ENCODE measurements around the gene CNKSR3. TPM values are rescaled to one million over a fixed set of nuclear protein-coding genes. Genes with fewer than 3 reads are reported as not detected.

Gene CNKSR3
- total and polyA plus RNA-seq, 7 experiments from 2014 or later: 0.01 to 0.17 (median 0.16) TPM; not detected in 4

- peaks cover 0 to 13% (median 0%) of the 10 kb centered on the region in 5 donors for H3K27me3 Mint-ChIP-seq
- POLR2A ChIA-PET: no interaction called here
These were observed 28.9 kb downstream of the CNKSR3 start for GRCh38 chr6:154481521-154482013.

DNA sequence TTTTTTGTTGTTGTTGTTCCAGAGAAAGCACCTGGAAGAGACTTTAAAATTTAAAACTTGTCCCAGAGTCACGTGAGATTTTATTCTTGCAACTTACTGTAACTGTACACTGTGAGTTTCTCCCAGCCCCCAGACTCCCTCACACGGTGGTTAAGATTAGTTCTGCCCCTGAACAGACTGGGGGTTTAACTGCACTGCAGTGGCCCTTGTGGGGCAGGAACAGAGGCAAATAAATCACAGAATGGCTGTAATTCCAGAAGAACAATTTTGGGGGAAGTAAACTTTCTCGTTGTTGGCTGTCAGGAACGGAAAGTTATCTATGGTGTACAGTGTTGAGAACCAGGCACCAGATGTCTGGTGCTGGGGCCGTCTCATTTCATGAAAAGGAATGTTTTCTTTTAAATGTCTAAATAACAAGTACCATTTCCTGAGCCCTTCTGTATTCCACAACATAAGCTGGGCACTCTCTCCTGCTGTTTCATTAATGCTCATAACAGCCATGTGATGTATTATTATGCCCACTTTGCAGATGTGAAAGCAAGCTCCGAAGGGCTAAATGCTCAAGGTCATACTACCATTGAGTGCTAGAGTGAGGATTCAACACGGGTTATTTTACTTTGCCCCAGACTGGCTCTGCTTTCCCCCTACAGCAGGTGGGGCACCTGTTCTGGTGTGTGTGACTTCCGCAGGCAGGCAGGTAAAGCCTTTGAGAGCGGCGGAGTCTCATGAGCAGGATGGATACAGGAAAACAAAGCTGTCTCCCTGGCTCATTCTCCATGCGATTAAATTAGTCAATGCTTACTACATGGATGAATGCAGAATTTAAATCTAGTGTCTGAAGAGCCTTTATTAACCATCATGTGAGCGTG, 30.5 kb downstream of the CNKSR3 start:
- Histone ChIP-seq H3K36me3 (ENCODE audit: control insufficient read depth in 2 of 3, insufficient read depth in 3 of 3, low read length in 3 of 3) (no peaks in the 10 kb centered on the region), H3K27ac (ENCODE audit: low read depth, low read length) (no peak overlapping the region), H3K9me3 (ENCODE audit: control insufficient read depth in 2 of 3, low read length in 3 of 3) (no peaks in the 10 kb centered on the region), H3K4me1 (ENCODE audit: control insufficient read depth in 2 of 2, insufficient read depth in 2 of 2, low read length in 2 of 2) (no peaks in the 10 kb centered on the region), H3K27me3 (ENCODE audit: control insufficient read depth in 2 of 2, insufficient read depth in 2 of 2, low read length in 2 of 2) (no peaks in the 10 kb centered on the region), H3K4me3 (ENCODE audit: low read length) (no peak overlapping the region)
- no peak overlapping the region for H3K27ac Mint-ChIP-seq
- no peak overlapping the region for H3K4me3 Mint-ChIP-seq
- no peaks in the 10 kb centered on the region for H3K36me3 Mint-ChIP-seq
- DNase-seq: no peak
- peaks cover 0 to 13% (median 0%) of the 10 kb centered on the region in 5 donors for H3K27me3 Mint-ChIP-seq
- H3K9me3 Mint-ChIP-seq: no peaks in the 10 kb centered on the region
- H3K4me1 Mint-ChIP-seq: peaks cover 0 to 3% (median 0%) of the 10 kb centered on the region in 7 donors
- ATAC-seq: no peak
- CTCF ChIA-PET: no interaction called here
- intact Hi-C loops (cut with micrococcal nuclease): no loop called here
- POLR2A ChIA-PET: no interaction called here

More at GRCh38 chr6:154481521-154482013, 28.9 kb downstream of the CNKSR3 start:
- no peaks in the 10 kb centered on the region for H3K36me3 ChIP-seq (ENCODE audit: control insufficient read depth in 2 of 3, insufficient read depth in 3 of 3, low read length in 3 of 3)
- H3K27me3 ChIP-seq (ENCODE audit: control insufficient read depth in 2 of 2, insufficient read depth in 2 of 2, low read length in 2 of 2): no peaks in the 10 kb centered on the region
- no peaks in the 10 kb centered on the region for H3K9me3 ChIP-seq (ENCODE audit: control insufficient read depth in 2 of 3, low read length in 3 of 3)
- Mint-ChIP-seq H3K9me3 (no peaks in the 10 kb centered on the region), H3K27ac (no peak overlapping the region), H3K4me1 (peaks cover 0 to 3% (median 0%) of the 10 kb centered on the region in 7 donors), H3K4me3 (no peak overlapping the region), H3K36me3 (no peaks in the 10 kb centered on the region)
- DNase-seq (no peak), ATAC-seq (no peak)
- intact Hi-C loops (cut with micrococcal nuclease): no loop called here
- CTCF ChIA-PET: no interaction called here
- H3K4me1 ChIP-seq (ENCODE audit: control insufficient read depth in 2 of 2, insufficient read depth in 2 of 2, low read length in 2 of 2): no peaks in the 10 kb centered on the region
- H3K4me3 ChIP-seq (ENCODE audit: low read length): no peak overlapping the region
- no peak overlapping the region for H3K27ac ChIP-seq (ENCODE audit: low read depth, low read length)

DNA sequence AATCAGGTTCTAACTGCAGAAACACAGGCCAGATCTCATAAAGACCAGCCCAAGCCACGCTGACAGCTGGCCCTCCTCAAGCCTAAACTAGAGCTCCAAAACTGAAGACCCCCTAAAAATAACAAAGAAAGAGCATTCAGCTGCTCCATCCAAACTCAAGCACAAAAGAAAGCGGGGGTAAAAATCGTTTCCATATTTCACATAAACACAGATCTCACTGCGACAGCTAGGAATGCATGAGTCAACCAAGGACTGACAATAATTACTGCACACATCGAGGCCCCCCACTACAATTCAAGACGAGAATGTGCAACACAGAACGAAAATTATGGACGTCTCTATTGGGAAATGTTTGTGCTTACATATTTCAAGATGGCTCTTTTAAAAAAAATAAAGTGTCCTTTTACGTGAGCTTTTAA, 31.1 kb downstream of the CNKSR3 start:
- no peaks in the 10 kb centered on the region for H3K36me3 ChIP-seq (ENCODE audit: control insufficient read depth in 2 of 3, insufficient read depth in 3 of 3, low read length in 3 of 3)
- H3K4me1 Mint-ChIP-seq: peaks cover 0 to 3% (median 0%) of the 10 kb centered on the region in 7 donors
- H3K27me3 ChIP-seq (ENCODE audit: control insufficient read depth in 2 of 2, insufficient read depth in 2 of 2, low read length in 2 of 2): no peaks in the 10 kb centered on the region
- H3K27me3 Mint-ChIP-seq: peaks cover 0 to 13% (median 0%) of the 10 kb centered on the region in 5 donors
- intact Hi-C loops (cut with micrococcal nuclease): no loop called here
- no peaks in the 10 kb centered on the region for H3K9me3 Mint-ChIP-seq
- ChIA-PET POLR2A (no interaction called here), CTCF (no interaction called here)
- H3K4me1 ChIP-seq (ENCODE audit: control insufficient read depth in 2 of 2, insufficient read depth in 2 of 2, low read length in 2 of 2): no peaks in the 10 kb centered on the region
- H3K4me3 Mint-ChIP-seq: no peak overlapping the region
- no peak overlapping the region for H3K27ac ChIP-seq (ENCODE audit: low read depth, low read length)
- DNase-seq (no peak), ATAC-seq (no peak)
- no peaks in the 10 kb centered on the region for H3K36me3 Mint-ChIP-seq
- H3K27ac Mint-ChIP-seq: no peak overlapping the region
- no peak overlapping the region for H3K4me3 ChIP-seq (ENCODE audit: low read length)
- no peaks in the 10 kb centered on the region for H3K9me3 ChIP-seq (ENCODE audit: control insufficient read depth in 2 of 3, low read length in 3 of 3)

DNA sequence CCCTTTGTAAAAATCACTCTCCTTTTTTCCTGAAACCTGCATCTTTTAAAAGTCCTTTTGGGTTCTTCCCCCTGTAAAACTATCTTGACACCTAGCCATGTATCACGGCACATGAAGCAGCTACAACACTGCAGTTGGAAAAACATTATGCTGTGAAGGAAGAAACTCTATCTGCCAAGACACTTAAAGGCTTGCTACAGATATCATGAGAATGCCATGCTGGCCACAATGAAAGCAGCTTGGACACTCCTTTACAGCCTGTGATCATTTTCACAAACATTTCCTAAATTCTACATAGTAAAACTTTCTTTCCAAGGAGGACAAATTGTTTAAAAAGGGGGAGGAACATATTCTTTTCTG, 31.8 kb downstream of the CNKSR3 start:
- no peaks in the 10 kb centered on the region for H3K36me3 Mint-ChIP-seq
- intact Hi-C loops (cut with micrococcal nuclease): no loop called here
- POLR2A ChIA-PET: no interaction called here
- H3K9me3 Mint-ChIP-seq: no peaks in the 10 kb centered on the region
- no peaks in the 10 kb centered on the region for H3K4me1 ChIP-seq (ENCODE audit: control insufficient read depth in 2 of 2, insufficient read depth in 2 of 2, low read length in 2 of 2)
- no peaks in the 10 kb centered on the region for H3K36me3 ChIP-seq (ENCODE audit: control insufficient read depth in 2 of 3, insufficient read depth in 3 of 3, low read length in 3 of 3)
- H3K27me3 ChIP-seq (ENCODE audit: control insufficient read depth in 2 of 2, insufficient read depth in 2 of 2, low read length in 2 of 2): no peaks in the 10 kb centered on the region
- no peak for ATAC-seq
- no peak overlapping the region for H3K27ac ChIP-seq (ENCODE audit: low read depth, low read length)
- H3K9me3 ChIP-seq (ENCODE audit: control insufficient read depth in 2 of 3, low read length in 3 of 3): no peaks in the 10 kb centered on the region
- H3K27ac Mint-ChIP-seq: no peak overlapping the region
- no peak overlapping the region for H3K4me3 Mint-ChIP-seq
- H3K4me1 Mint-ChIP-seq: peaks cover 0 to 3% (median 0%) of the 10 kb centered on the region in 7 donors
- H3K4me3 ChIP-seq (ENCODE audit: low read length): no peak overlapping the region
- CTCF ChIA-PET: no interaction called here
- DNase-seq: no peak
- peaks cover 0 to 9% (median 0%) of the 10 kb centered on the region in 5 donors for H3K27me3 Mint-ChIP-seq

DNA sequence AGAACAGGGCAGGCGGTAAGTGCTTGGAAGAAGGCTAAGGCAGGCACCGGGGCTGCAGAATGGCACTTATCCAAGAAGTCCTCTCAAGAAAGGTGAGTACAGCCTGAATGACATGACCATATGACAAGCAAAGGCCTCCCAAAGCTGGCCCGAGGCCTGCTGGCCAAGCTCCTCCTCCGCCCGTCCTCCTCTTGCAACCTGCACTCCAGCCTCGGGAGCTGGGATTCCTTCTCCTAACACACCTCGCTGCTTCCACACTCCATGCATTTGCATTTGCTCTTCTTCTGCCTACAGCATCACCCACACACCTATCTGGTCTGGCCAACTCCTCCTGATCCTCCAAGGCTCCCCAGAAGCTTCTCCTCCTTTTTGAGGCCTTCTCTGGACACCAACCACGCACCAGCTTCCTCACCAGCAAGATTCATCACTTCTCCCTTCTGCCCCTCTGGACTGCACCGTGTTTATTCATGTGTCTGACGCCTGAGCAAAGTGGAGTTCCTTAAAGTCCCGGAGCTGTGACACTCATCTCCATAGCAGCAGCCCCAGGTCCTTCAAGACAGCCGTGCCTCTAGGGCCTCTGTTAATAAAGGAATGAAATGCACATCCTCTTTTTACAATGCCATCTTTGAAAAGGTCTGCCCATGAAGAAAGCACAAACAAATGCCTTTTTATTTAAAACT, 32.3 kb downstream of the CNKSR3 start:
- Histone ChIP-seq H3K4me1 (ENCODE audit: control insufficient read depth in 2 of 2, insufficient read depth in 2 of 2, low read length in 2 of 2) (no peaks in the 10 kb centered on the region), H3K27me3 (ENCODE audit: control insufficient read depth in 2 of 2, insufficient read depth in 2 of 2, low read length in 2 of 2) (no peaks in the 10 kb centered on the region), H3K9me3 (ENCODE audit: control insufficient read depth in 2 of 3, low read length in 3 of 3) (no peaks in the 10 kb centered on the region), H3K4me3 (ENCODE audit: low read length) (no peak overlapping the region), H3K36me3 (ENCODE audit: control insufficient read depth in 2 of 3, insufficient read depth in 3 of 3, low read length in 3 of 3) (no peaks in the 10 kb centered on the region), H3K27ac (ENCODE audit: low read depth, low read length) (no peak overlapping the region)
- peak; percentile 51 for ATAC-seq
- Mint-ChIP-seq H3K4me1 (peaks cover 0 to 3% (median 0%) of the 10 kb centered on the region in 7 donors), H3K27ac (no peak overlapping the region), H3K36me3 (no peaks in the 10 kb centered on the region), H3K9me3 (no peaks in the 10 kb centered on the region), H3K27me3 (peaks cover 0 to 7% (median 0%) of the 10 kb centered on the region in 5 donors), H3K4me3 (no peak overlapping the region)
- ChIA-PET CTCF (no interaction called here), POLR2A (no interaction called here)
- intact Hi-C loops (cut with micrococcal nuclease): no loop called here
- no peak for DNase-seq

GRCh38 chr6:154476494-154476893, 34.0 kb downstream of the CNKSR3 start:
- Mint-ChIP-seq H3K27me3 (peaks cover 0 to 8% (median 0%) of the 10 kb centered on the region in 5 donors), H3K27ac (no peak overlapping the region), H3K4me1 (peaks cover 0 to 3% (median 0%) of the 10 kb centered on the region in 7 donors), H3K4me3 (no peak overlapping the region), H3K36me3 (no peaks in the 10 kb centered on the region), H3K9me3 (peaks cover 0 to 4% (median 0%) of the 10 kb centered on the region in 11 donors)
- ATAC-seq: no peak
- no peaks in the 10 kb centered on the region for H3K4me1 ChIP-seq (ENCODE audit: control insufficient read depth in 2 of 2, insufficient read depth in 2 of 2, low read length in 2 of 2)
- H3K36me3 ChIP-seq (ENCODE audit: control insufficient read depth in 2 of 3, insufficient read depth in 3 of 3, low read length in 3 of 3): no peaks in the 10 kb centered on the region
- POLR2A ChIA-PET: no interaction called here
- CTCF ChIA-PET: no interaction called here
- DNase-seq: no peak
- intact Hi-C loops (cut with micrococcal nuclease): no loop called here
- H3K4me3 ChIP-seq (ENCODE audit: low read length): no peak overlapping the region
- H3K27ac ChIP-seq (ENCODE audit: low read depth, low read length): no peak overlapping the region
- H3K9me3 ChIP-seq (ENCODE audit: control insufficient read depth in 2 of 3, low read length in 3 of 3): no peaks in the 10 kb centered on the region
- H3K27me3 ChIP-seq (ENCODE audit: control insufficient read depth in 2 of 2, insufficient read depth in 2 of 2, low read length in 2 of 2): no peaks in the 10 kb centered on the region

Measured in naive thymus-derived CD4-positive, alpha-beta T cell (primary cell).